Stimulated activated CD4-positive, alpha-beta T cell treated with anti-CD3 and anti-CD28 coated beads, Interleukin-4, amount 100 ng/mL, for 24 hours (primary cell): Measurements from ENCODE around the gene SNTB2.
"Not testable (repeated sequence)": the region's sequence is repeated elsewhere in the genome, so short reads cannot be mapped to it uniquely, and the experiment has no call there.

Experiments used
- DNase-seq: peaks from one replicate; pipeline ENCODE4 v3.0.0-alpha.2; 2020

Gene SNTB2

DNA sequence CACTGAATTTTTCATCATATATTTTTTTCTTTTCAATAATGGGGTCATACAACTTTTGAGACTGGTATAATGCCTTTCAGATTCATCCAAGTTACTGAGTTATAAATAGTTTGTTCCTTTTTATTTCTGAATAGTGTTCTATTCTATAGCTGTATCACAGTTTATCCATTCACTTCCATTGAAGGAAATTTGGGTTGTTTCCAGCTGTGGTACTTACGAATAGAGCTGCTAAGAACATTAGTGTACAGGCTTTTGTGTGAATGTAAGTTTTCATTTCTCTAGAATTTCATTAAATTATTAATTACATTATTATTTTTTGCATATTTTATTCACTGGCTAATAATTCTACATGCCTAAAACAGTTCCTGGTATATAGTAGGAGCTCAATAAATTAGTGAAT is 52.9 kb downstream of the SNTB2 start:
- no peak for DNase-seq

DNA sequence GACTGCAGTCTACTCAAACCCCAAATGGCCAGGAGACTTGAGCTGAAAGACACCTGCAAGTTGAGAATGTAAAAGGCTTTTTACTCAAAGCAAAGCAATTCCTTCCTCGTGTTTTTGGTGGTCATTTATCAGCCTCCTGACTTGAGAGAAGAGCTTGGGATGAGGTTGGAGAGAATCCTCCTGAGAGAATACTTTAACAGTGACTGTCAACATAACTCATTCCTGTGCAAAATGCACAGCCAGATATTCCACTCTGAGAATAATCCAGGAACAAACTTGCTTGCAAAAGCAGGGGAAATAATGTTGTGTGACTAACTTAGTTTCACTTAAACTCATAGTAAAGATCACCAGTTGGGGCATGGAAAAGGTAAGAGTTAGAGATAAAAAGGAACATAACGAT is 53.4 kb downstream of the SNTB2 start:
- DNase-seq: no peak

DNA sequence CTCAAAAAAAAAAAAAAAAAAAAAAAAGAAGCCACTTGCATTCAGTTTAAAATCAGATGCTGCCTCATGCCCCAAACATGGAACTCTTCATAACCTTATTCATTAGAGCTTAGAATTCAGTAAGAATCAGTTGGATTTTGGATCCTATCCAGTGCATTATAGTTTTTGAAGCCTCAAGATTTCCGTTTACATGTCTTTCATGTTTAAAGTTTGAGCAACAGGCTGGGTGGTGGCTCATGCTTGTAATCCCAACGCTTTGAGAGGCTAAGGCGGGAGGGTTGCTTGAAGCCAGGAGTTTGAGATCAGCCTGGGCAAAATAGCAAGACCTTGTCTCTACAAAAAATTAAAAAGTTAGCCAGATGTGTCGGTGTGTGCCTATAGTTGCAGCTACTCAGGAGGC is 55.0 kb downstream of the SNTB2 start:
- no peak for DNase-seq

DNA sequence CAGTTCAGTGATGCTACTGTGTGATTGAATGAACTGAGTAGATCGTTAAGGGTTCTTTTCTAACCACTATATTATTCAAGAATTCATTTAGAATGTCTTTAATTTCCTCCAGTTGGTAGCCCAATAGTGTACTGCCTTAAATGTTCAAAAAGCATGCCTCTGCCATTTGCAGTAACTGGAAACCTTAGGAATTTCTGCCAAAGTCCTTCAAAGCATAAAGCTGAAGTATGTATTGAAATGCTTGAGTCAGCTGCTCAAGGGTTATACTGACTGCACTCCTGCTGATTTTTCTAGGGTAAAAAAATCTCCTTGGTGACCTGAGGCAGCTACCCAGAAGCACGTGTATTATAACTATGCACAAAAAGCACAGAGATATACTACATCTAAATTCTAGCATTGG is 56.5 kb downstream of the SNTB2 start:
- no peak for DNase-seq

DNA sequence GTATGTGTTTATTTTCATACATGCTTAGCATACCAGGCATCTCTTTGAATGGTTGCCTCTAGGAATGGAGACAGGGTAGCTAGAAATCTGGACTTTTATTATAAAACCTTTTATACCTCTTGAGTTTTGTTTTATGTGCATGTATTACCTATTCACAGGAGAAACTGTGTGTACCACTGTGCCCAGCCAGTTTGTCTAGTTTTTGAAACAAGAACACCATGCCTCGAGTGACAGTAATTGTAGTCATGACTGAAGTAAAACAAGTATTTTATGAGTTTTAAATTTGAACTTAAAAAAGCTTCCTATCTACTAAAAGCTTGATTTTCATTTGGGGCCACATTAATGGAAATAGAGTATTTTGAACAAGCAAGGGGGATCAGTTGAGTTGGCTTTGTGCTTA is 57.4 kb downstream of the SNTB2 start:
- no peak for DNase-seq

DNA sequence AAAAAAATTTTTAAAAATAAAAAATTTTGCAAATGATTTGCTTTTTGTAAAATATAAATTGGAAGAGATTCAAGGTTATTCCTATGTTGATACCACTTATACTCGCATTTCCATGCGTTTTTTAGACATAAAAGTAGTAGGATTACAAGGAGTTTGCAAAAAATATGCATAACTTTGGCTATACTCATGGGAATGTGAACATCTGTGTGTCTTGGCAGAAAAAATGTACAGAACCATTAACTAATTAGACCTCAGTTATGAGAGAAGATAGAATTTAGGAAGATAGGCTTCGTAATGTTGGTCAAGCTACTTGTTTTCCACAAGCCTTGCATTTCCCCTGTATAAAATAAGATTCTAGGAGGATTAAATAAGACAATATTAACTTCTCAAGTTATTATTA is 63.1 kb downstream of the SNTB2 start:
- DNase-seq: no peak

- no peak for DNase-seq
Observed at GRCh38 chr16:69253870-69254341, 66.9 kb downstream of the SNTB2 start.

- DNase-seq: not testable (repeated sequence)
Observed at GRCh38 chr16:69259428-69259764, 72.4 kb downstream of the SNTB2 start.

DNA sequence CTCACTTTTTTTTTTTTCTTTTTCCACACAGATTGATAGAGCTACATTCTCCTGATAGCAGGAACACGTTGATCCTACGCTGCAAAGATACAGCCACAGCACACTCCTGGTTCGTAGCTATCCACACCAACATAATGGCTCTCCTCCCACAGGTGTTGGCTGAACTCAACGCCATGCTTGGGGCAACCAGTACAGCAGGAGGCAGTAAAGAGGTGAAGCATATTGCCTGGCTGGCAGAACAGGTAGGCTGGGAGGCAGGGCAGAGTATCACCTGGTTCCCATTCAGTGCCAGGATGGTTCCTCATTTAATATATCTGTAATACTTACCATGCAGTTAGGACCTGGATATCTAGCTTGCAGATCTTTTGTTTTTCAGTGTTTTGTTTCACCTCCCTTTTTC is 73.1 kb downstream of the SNTB2 start:
- no peak for DNase-seq

DNA sequence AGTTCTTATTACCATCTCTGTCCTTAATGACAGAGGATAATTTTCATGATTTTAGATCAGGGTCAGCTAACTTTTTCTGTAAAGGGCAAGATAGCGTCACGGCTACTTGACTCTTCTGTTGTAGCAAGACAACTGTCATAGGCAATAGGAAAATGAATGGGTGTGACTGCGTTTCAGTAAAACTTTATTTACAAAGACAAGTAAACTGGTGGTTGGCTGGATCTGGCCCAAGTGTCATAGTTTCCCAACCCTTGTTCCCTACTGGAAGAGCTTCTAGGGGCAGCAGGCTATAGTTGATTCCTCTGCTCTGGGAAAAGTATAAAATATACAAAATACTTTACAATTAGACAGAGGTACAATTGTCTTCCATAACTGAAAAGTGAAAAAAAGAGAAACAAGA is 73.5 kb downstream of the SNTB2 start:
- no peak for DNase-seq

DNA sequence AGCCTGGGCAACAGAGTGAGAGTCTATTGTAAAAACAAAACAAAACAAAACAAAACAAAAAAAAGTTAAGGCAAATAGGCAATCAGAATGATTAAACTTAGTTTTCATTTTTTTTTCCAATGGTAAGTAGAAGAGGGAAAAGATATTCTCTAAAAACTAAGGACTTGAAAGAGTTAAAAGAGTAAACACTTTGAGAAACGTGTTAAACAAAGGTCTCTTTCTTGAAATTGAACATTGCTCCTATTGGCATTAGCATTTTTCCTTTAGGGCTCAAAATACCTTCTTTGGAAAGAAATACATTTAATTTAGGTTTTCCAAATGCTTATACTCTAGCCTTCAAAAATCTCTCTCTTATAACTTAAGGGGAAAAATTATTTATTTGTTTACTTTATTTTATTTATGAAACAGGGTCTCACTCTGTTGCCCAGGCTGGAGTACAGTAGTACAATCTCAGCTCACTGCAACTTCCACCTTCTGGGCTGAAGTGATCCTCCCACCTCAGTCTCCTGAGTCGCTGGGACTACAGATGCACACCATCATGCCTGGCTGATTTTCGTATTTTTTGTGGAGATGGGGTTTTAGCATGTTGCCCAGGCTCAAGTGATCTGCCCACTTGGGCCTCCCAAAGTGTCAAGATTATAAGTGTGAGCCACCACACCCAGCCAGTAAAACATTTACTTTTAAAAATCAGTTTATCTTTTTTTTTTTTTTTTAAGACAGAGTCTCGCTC is 79.5 kb downstream of the SNTB2 start:
- no peak for DNase-seq

DNA sequence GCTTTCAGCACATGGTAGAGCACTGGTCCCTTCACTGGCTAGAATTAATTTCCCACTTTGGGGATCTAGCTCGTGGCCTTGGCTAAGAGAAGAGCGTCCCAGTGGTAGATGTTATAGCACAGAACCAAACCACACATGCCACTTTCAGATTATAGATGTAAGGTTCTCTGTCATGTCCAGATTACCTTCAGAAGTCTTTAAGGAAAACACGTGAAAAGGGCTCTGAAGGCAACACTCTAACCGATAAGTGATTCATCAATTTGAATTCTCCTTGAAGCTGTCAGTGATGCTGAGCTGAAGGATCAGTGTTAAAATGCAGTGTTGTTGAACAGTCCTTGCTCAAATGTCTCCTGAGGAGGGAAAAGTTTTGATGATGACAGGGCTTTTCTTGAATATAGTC is 80.7 kb downstream of the SNTB2 start:
- no peak for DNase-seq

- no peak for DNase-seq
Observed at GRCh38 chr16:69270395-69270794, 83.4 kb downstream of the SNTB2 start.

DNA sequence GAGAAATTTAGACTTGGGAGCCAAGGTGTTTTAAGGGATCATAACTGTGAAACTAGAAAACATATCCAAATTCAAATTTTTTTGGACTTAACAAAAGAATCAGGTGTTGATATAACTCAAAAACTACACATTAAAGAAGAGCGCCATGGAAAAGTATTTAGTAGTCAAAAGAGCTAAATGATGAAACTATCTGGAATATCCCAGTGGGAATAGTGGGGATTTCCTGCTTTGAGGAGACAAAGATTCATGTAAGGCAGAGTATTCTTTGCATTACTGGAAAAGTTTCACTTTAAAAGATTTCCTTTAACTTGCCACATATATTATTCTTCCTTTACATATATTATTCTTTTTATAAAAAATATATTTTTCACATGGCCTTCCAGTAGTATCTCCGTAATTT is 83.9 kb downstream of the SNTB2 start:
- no peak for DNase-seq

DNA sequence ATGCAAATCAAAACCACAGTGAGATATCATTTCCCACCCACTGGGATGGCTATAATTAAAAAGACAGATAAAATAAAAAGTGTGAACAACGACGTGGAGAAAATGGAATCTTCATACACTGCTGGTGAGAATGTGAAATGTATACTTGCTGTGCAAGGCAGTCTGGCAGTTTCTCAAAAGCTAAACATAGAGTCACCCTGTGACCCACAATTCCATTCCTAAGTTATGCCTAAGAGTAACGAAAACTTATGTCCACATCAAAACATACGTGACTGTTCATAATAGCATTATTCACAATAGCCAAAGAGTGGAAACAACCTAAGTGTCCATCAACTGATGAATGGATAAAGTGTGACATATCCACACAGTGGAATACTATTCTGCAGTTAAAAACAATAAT is 86.0 kb downstream of the SNTB2 start:
- no peak for DNase-seq

- DNase-seq: no peak
Observed at GRCh38 chr16:69274699-69275235, 87.8 kb downstream of the SNTB2 start.

- DNase-seq: no peak
Observed at GRCh38 chr16:69276148-69277115, 89.5 kb downstream of the SNTB2 start.

DNA sequence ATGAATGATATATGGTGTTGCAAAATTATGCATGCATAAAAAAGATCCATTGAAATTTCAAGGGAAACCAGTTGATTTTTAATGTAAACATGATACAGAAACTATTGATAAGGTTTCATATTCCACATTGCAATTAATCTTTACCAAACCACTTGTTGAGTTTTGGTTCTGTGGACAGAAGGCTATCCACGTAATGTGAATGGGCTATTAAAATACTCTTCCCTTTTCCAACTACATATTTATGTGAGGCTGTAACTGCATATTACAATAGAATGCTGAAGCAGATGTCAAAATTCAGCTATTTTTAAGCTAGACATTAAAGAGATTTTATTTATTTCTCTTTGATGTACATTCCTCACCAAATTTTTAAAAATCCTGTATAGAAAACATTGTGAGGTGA is 90.4 kb downstream of the SNTB2 start:
- DNase-seq: no peak

GRCh38 chr16:69283851-69284250 is 96.9 kb downstream of the SNTB2 start:
- no peak for DNase-seq

DNA sequence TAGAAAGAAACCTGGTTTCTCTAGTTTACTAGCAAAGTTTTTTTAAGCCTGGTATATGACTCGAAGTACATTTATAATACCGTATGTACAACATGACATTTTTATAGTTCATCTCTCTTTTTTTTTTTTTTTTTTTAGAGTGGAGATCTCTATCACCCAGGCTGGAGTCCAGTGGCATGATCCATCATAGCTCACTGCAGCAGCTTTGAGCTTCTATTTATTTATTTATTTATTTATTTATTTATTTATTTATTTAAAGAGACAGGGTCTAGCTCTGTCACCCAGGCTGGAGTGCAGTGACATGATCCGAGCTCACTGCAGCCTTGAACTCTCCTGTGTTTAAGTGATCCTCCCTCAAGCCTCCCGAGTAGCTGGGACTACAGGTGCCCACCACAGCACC is 98.3 kb downstream of the SNTB2 start:
- DNase-seq: no peak

DNA sequence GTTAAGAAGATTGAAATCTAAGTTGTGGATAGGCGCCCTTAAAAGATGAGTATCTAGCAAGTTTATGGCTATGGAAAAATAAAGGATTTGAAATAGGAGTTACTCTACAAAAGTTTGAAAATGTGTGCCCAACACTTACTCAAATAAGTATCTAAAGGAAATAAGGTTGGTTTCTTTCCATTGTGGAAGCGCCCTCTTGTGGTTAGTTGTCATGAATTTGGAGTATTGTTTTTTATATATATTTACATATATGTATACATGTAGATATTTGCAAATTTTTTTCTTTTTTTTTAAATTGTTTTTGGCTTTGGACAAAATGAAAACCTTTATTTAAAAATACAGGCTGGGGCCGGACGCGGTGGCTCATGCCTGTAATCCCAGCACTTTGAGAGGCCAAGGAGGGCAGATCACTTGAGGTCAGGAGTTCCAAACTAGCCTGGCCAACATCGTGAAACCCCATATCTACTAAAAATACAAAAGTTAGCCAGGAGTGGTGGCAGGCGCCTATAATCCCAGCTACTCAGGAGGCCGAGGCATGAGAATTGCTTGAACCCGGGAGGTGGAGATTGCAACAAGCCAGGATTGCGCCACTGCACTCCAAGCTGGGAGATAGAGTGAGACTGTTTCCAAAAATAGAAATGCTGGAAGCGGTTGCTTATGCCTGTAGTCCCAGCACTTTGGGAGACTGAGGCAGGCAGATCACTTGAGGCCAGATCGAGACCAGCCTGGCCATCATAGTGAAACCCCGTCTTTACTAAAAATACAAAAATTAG is 100.2 kb downstream of the SNTB2 start:
- peak; percentile 61 for DNase-seq

DNA sequence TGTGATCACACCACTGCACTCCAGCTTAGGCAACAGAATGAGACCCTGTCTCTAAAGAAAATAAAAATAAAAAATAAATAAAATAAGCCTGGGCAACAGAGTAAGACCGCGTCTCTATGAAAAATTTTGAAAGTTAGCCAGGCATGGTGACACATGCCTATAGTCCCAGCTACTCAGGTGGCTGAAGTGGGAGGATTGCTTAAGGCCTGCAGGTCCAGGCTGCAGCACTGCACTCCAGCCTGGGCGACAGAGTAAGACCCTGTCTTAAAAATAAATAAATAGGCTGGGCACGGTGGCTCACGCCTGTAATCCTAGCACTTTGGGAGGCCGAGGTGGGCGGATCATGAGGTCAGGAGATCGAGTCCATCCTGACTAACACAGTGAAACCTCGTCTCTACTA is 104.7 kb downstream of the SNTB2 start:
- DNase-seq: not testable (repeated sequence)

DNA sequence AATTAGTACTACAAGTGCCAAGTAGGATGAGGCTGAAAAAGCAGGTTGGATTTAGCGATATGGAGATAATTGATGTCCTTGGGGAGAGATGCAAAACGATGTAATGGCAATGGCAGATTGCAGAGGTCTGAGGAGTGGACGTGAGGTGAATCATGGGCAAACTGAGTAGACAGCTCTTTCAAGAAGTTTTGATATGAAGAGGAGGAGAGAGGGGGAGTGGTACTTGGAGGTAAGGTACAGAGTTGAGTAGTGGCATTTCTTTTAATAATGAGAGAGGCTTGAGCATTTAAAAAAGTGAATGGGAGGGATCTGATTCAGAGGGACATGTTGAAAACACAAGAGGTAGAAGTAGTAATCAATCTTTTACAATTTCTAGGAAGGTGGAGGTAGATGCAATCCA is 106.4 kb downstream of the SNTB2 start:
- no peak for DNase-seq
